GM12874 (cell line): Measurements from ENCODE around the gene PPM1A.

ENCODE experiments used
- TF ChIP-seq, protein P1 (sequence below): IDR thresholded peaks from 2 replicates; pipeline ENCODE4 v1.5.1; 2011; ENCODE audit warnings: low read depth, mild to moderate bottlenecking, control low read depth, low read length, moderate library complexity; ENCODE audit not compliant: insufficient read depth

Gene PPM1A

DNA sequence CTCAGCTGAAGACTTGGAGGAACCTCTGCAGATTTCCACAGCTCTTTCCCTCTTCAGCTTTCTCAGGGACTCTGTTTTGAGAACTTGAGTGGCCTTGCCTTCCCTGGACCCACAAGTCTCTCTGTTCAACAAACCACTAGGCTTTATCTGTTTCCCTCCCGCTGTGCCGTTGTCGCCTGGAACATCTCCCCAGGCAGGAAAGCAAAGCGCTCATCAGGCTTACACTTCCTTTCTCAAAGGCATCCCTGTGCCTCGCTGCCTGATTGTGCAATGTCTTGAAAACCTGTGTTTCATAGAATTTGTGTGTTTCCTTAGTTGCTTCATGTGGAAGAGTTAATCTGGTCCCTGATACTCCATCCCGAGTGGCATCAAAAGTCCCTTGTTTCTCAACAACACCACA, 64.1 kb downstream of the PPM1A start:
- TF ChIP-seq, protein P1, sequence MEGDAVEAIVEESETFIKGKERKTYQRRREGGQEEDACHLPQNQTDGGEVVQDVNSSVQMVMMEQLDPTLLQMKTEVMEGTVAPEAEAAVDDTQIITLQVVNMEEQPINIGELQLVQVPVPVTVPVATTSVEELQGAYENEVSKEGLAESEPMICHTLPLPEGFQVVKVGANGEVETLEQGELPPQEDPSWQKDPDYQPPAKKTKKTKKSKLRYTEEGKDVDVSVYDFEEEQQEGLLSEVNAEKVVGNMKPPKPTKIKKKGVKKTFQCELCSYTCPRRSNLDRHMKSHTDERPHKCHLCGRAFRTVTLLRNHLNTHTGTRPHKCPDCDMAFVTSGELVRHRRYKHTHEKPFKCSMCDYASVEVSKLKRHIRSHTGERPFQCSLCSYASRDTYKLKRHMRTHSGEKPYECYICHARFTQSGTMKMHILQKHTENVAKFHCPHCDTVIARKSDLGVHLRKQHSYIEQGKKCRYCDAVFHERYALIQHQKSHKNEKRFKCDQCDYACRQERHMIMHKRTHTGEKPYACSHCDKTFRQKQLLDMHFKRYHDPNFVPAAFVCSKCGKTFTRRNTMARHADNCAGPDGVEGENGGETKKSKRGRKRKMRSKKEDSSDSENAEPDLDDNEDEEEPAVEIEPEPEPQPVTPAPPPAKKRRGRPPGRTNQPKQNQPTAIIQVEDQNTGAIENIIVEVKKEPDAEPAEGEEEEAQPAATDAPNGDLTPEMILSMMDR: no peak

DNA sequence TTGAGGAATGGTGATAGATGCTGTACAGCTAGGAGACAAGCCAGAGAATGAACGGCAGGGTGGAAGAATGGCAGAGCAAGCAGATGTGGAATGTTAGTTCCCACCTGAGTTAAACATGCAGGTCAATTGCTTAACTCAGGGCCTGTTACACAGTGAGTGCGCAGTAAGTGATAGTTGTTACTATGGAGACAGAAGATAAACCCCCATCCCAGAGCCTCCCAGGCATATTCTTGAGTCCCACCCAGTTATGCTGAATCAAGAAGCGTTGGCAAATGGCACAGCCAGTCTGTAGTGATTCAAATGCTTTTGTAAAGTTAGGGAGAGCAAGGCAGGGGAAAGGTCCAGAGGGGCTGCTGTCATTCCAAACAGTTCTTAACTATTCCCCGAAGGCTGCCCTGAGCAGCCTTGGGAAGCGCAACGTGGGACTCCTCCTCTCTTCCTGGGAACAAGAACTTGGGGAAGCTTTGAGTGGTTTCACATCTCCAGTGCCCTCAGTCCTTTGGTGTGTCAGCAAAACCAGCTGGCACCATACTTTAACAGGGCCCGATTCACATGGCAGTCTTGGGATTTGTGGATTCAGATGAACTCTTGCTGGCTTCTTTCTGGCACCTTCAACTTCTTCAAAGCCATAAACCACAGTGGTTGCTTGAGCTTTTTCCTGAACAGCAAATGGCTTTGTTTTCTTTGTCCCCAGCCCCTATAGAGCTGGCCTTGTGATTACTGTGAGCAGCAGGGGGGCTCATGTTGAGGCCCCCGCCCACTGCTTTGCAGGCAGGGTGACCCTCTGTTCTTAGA, 66.4 kb downstream of the PPM1A start:
- TF ChIP-seq, protein P1: no peak

DNA sequence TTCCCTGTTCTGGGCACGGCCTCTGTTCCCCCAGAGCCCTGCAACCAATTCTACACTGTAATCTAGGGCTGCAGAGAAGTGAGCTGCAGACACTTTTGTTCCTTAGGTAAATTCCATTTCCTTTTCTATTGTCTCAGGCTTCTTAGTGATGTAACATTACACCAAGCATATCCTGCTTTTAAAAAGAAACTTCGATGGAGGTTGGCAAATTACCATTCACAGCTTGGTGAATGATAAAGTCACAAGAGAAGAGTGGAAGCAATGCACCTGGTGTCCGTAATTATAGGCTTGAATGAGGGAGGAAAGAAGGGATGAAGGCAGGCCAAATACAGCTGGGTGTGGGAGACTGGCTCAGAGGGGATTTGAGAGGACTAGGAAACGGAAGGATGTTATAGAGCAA, 68.6 kb downstream of the PPM1A start:
- TF ChIP-seq, protein P1: no peak

DNA sequence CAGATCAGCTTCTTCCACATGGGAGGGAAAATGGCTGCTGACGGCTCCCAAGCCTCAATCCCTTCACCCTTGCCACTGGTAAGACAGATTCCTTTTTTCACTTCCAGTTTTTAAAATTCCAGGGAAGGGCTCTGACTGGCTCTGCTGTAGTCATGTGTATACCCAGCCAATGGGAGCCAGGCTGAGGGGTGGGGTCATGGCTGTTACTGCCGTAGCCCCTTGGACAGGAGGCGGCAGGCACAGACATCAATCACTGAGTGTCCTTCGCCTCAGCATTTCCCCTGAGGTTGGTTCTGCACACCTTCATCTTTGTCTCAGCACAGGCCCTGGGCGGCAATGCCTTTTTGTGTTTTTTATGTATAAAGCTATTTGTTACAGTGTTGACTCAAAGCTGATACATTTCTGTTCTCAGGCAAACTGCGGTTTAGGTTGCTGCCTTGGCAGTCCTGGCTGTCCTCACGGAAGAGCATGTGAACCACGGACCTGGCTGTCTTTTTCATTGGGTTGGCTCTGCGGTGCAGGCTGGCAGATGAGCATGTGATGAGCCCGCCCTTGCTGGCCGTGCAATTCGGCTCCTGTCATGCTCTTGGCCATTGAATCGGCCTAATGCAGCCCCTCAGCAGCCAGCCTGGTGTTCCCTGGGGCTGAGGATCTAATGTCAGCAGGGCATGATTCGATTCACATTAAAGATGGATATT, 74.3 kb downstream of the PPM1A start:
- TF ChIP-seq, protein P1: no peak

DNA sequence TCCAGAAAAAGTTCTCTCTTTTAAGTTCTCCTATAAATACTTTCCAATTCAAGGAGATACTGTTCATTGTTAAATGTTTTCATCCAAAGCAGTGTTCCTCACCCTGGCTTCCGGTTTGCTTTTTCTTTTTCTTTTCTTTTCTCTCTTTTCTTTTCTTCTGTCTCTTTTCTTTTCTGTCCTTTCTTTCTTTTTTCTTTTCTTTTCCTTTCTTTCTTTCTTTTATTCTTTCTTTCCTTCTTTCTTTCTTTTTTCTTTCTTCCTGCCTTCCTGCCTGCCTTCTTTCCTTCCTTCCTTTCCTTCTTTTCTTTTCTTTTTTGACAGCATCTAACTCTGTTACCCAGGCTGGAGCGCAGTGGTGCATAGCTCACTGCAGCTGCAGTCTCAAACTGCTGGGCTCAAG, 75.8 kb downstream of the PPM1A start:
- TF ChIP-seq, protein P1: no peak

DNA sequence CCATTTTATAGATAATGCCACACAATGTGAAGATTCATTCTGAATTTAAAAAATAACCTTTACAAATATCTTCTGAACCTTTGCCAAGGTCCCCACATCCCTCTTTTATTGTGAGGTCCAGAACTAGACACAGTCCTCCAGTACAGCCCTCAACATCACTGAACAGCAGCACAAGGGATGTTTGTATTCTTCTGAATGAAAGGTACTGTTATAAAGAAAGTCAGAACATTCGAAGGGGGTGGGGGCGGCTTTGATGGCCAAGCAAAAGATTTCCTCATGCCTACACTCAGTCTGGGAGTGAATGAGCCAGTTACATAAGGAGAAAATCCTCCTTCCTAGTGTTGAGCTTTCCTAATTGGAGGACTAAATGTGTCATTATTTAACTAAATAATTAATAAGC, 77.3 kb downstream of the PPM1A start:
- TF ChIP-seq, protein P1: no peak

DNA sequence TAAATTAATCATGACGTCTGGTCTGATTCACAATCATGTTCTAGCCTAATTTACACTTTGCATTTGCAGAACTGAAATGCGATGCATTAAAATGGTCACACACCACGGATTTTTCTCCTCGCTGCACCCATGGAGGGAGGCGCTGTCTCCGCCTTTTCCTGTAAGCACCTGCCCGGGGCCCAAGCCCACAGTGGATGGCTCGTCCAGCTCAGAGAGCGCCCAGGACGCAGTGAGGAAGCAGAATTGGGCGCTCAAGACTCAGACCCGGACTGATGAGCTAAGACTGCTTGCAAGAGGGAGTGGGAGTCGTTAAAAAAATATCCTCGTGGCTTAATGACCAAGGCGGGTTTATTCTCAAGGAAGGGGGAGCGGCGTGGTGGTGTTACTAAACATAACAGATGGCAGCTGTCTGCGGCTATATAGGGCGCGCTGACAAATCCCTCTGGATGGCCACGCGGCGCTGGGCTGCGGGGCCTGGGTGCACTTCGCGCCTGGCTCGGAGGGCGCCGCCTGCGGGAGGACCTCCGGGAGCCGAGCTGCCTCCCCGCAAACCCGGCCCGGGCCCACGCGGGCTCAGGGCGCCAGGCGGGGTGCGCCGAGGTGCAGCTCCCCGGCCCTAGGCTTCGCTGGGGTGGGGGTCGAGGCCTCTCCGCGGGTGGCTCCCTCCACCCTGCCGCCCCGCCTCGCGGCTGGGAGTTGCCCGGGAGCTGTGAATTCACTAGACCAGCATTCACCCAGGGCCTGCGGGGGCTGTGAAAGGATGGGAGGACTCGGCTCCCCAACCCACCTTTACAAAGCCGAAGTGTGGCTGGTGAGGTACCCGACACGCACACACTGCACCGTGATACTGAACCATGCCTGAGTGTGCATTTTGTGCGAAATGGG, 78.7 kb downstream of the PPM1A start:
- TF ChIP-seq, protein P1: no peak; the same call in 1 of the 2 replicates
